ENCODE results near the gene TSGA10.

TSGA10 gene

GRCh38 chr2:99032786-99033185, 122.0 kb downstream of the TSGA10 start:
- TF ChIP-seq, protein P1, sequence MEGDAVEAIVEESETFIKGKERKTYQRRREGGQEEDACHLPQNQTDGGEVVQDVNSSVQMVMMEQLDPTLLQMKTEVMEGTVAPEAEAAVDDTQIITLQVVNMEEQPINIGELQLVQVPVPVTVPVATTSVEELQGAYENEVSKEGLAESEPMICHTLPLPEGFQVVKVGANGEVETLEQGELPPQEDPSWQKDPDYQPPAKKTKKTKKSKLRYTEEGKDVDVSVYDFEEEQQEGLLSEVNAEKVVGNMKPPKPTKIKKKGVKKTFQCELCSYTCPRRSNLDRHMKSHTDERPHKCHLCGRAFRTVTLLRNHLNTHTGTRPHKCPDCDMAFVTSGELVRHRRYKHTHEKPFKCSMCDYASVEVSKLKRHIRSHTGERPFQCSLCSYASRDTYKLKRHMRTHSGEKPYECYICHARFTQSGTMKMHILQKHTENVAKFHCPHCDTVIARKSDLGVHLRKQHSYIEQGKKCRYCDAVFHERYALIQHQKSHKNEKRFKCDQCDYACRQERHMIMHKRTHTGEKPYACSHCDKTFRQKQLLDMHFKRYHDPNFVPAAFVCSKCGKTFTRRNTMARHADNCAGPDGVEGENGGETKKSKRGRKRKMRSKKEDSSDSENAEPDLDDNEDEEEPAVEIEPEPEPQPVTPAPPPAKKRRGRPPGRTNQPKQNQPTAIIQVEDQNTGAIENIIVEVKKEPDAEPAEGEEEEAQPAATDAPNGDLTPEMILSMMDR (IDR thresholded peaks at IDR 0.05): no peak

- TF ChIP-seq, protein P1 (IDR thresholded peaks at IDR 0.05): no peak
These were observed 122.7 kb downstream of the TSGA10 start for GRCh38 chr2:99032001-99032400.

GRCh38 chr2:99031481-99031880, 123.3 kb downstream of the TSGA10 start:
- TF ChIP-seq, protein P1 (IDR thresholded peaks at IDR 0.05): no peak

DNA sequence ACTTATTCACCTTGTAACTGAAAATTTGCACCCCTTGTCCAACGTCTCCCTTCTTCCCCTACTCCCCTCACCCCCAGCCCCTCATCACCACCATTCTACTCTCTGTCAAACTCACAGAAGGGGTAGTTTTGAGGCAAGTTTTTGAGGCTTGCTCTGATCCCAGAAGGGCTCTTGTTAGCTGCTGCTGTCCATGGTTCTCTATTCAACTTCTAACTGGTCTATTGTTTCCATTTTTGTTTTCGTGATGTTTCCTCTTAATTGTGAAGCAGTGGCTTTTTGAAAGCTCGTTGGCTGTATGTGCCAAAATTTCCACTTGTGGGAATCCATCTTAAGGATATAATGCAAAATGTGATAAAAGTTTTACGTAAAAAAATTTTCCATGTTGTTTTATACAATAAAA, 126.2 kb downstream of the TSGA10 start:
- TF ChIP-seq, protein P1 (IDR thresholded peaks at IDR 0.05): no peak

DNA sequence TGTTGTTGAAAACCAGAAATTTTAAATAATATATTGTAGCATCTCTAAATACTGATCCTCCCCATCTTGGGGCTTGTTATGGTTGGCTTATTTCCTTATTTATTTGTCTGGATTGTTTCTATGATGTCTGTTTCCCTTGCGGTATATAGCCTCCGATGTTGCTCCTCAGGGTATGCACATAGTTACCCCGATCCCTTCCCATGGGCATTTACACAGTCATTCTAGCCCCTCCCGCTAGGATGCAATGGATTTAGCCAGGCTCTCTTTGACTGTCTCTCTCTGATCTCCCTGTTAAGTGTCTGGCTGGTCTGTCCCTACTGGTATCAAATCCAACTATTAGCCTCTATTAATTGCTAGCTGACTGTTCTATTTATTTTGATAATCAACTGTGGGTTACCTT, 126.9 kb downstream of the TSGA10 start:
- TF ChIP-seq, protein P1 (IDR thresholded peaks at IDR 0.05): no peak

- TF ChIP-seq, protein P1 (IDR thresholded peaks at IDR 0.05): no peak
These were observed 154.0 kb downstream of the TSGA10 start for GRCh38 chr2:99000708-99001107.

DNA sequence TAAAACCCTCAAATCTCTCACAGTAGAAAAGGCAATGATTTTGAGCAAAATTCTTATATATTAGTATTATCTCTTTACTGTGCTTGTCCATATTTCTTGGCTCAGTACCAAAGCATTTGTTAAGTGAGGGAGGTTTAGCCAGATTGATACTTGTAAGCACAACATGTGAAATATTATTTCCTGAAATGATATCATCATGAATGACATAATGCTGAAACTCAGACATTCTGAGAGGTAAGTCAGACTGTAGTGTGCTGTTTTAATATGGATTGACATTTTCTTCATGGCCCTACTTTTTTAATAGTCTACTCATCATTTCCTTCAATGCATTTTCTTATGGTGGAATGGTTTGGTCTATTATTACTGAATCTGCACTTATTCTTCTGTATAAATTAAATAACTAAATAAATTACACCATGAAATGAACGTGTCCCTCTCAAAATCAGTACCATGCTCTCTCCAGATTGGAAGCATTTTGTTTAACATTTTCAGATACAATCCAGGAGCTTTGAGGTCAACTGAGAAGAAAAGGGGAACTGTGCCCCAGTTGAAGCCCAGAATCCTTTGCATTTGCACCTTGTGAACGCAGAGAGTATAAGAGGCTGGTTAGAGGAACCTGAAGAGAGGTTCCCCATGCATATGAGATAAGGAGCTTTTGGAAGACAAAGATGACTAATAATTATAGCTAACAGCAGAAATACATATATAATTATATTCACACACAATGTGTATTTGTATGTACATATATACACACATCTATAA, 168.7 kb downstream of the TSGA10 start:
- TF ChIP-seq, protein P1 (IDR thresholded peaks at IDR 0.05): no peak

- TF ChIP-seq, protein P1 (IDR thresholded peaks at IDR 0.05): no peak
These were observed 179.1 kb downstream of the TSGA10 start for GRCh38 chr2:98975611-98976010.

Data from LNCAP (cell line).